Measurements from ENCODE around the gene COQ10A. TPM values are rescaled to one million over a fixed set of nuclear protein-coding genes. Genes with fewer than 3 reads are reported as not detected.

The COQ10A gene
- total and polyA plus RNA-seq, 4 donors: 3.2 to 40.7 (median 15.5) TPM

- Histone ChIP-seq H3K4me1 (ENCODE audit: control insufficient read depth in 4 of 4, insufficient read depth in 4 of 4, low read length in 3 of 4) (peaks cover 0 to 20% (median 14%) of the 10 kb centered on the region in 4 donors), H3K9me3 (ENCODE audit: control insufficient read depth in 4 of 4, low read length in 3 of 4) (no peaks in the 10 kb centered on the region), H3K4me3 (ENCODE audit: low read depth in 1 of 3, low read length in 3 of 3) (peak within 1 kb of the TSS; percentile 67 to 81 (median 69)), H3K9ac (ENCODE audit: low read depth in 1 of 2, low read length in 2 of 2) (peak within 1 kb of the TSS; percentile 72 to 88), H3K36me3 (ENCODE audit: control insufficient read depth in 4 of 4, insufficient read depth in 3 of 4, low read depth in 1 of 4, low read length in 3 of 4) (peaks cover 15 to 29% (median 20%) of the 10 kb centered on the region in 4 donors), H3K27ac (ENCODE audit: low read depth in 1 of 2, low read length in 2 of 2) (peak within 1 kb of the TSS; percentile 86 to 98), H3K27me3 (ENCODE audit: control insufficient read depth in 4 of 4, insufficient read depth in 4 of 4, low read length in 3 of 4) (no peaks in the 10 kb centered on the region)
- DNase-seq (ENCODE audit: low spot score): peak; percentile 94
- no peak for TF ChIP-seq FOXA2 (IDR thresholded peaks at IDR 0.05)
- no peak for TF ChIP-seq FOXA1 (IDR thresholded peaks at IDR 0.05)
- peak in 1 of 2 donors; percentile 69 for TF ChIP-seq GABPA (IDR thresholded peaks at IDR 0.05 in 1 of 2, conservative IDR thresholded peaks at IDR 0.05 in 1 of 2)
- TF ChIP-seq CTCF (IDR thresholded peaks at IDR 0.05; ENCODE audit: low read depth, low read length, missing input control): no peak
- peak; percentile 85 for TF ChIP-seq MAX (IDR thresholded peaks at IDR 0.05)
- TF ChIP-seq HNF4A (conservative IDR thresholded peaks at IDR 0.05): peak; percentile 49 to 70
- TF ChIP-seq RAD21 (IDR thresholded peaks at IDR 0.05): peak; percentile 52 to 59
- TF ChIP-seq TAF1 (conservative IDR thresholded peaks at IDR 0.05): peak; percentile 73
- no peak for TF ChIP-seq HNF4G (IDR thresholded peaks at IDR 0.05)
- no peak for TF ChIP-seq EGR1 (IDR thresholded peaks at IDR 0.05; ENCODE audit: low read depth in 2 of 2)
- peak; percentile 56 for TF ChIP-seq NR2F2 (IDR thresholded peaks at IDR 0.05)
- peak; percentile 73 to 78 for TF ChIP-seq RXRA (IDR thresholded peaks at IDR 0.05)
- peak; percentile 92 for TF ChIP-seq YY1 (IDR thresholded peaks at IDR 0.05)
- TF ChIP-seq REST (IDR thresholded peaks at IDR 0.05): peak; percentile 69
- peak in 1 of 2 donors; percentile 37 for TF ChIP-seq JUND (IDR thresholded peaks at IDR 0.05)
- TF ChIP-seq ATF3 (IDR thresholded peaks at IDR 0.05): no peak
- peak; percentile 99 for TF ChIP-seq ZBTB33 (IDR thresholded peaks at IDR 0.05)
- TF ChIP-seq SP1 (IDR thresholded peaks at IDR 0.05): peak; percentile 78
- under 1% methylated on average over 62 of the region's 62 CpGs for WGBS
These were observed 49.1 kb downstream of the COQ10A start, which contains the start of gene CNPY2 for GRCh38 chr12:56315622-56316473. CNPY2 (minus strand) TSS chr12:56315988; CDS start chr12:56315217, 771 bp downstream.
